Measurements from ENCODE around the gene PHACTR4.
"Not testable (repeated sequence)": the region's sequence is repeated elsewhere in the genome, so short reads cannot be mapped to it uniquely, and the experiment has no call there.

The PHACTR4 gene

DNA sequence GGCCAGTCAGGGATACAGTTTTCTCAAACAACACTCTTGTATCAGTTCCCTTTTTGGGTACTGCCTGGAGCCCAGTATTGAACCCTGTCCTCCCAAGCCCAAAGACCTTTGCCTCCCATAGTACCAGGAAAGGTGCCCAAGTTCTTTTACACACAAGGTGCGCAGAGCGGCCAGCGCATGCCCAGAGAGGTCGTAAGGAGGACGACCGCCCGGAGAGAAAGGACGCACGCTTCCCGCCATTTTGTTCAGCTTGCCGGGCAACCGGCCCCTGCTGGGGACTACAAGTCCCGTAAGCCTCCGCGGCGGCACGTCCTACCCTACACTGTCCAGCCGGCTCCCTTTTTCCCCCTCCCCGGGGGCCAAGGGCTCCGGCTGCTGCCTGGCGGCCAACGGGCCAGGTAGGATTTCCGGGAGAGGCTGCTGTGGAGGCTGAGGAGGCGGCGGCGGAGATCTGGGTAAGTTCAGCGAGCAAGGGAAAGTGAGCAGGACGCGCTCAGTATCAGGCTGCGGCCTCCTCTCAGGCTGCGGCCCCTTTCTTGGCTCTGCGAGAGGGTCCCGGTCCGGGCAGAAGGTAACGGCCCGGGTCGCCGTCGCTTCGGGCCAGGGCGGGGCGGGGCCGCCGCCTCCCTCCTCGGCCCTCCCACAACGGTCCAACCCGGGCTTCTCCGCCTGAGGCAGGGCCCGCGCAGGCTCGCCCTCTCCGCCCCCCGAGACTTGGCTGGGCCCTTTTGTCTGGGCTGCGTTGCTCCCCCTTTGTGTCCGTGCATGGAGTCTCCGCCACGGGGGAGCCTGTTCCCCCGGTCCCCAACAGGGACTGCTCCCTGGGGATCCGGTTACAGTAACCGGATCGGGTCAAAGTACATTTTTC, at the start of gene PHACTR4:
TSS of gene PHACTR4 (plus strand) at position 370 of the 868 bp plus-strand sequence. CDS start 37,708 bp downstream, outside the sequence.
- DNase-seq = peak; percentile 85

DNA sequence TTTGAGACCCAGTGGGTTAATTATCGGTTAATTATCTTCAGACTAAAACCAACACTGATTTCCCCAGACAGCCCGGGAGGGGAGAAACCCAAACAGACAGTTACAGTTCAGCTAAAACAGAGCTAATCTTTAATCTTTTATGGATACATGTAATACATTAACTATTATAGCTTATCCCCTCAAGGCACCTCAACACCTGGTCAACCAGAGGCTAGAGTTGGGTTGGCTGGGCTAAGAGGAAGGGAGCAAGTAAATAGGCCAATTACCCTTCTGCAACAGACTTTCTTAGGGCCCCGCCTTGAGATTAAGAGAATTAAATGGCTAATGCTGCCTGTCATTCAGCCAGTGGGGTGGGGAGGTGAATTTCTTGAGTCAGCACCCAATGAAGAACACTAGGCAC, 47.3 kb upstream of the PHACTR4 start:
- peak; percentile 44 for DNase-seq

DNA sequence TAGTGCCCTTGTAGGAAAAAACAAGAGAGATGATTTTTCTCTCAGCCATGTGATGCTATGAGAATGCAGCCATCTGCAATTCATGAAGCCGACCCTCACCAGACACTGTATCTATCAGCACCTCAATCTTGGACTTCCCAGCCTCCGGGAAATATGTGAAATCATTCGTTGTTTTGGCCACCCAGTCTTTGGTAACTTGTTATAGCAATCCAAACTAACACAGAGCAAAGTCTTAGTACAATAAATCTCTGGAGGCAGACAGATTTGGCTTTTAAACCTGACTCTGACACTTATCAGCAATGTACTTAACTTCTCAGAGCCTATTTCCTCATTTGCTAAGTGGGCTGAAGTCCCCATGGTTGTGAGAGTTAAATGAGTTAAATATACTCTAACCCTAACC, 45.8 kb upstream of the PHACTR4 start:
- DNase-seq = no peak

DNA sequence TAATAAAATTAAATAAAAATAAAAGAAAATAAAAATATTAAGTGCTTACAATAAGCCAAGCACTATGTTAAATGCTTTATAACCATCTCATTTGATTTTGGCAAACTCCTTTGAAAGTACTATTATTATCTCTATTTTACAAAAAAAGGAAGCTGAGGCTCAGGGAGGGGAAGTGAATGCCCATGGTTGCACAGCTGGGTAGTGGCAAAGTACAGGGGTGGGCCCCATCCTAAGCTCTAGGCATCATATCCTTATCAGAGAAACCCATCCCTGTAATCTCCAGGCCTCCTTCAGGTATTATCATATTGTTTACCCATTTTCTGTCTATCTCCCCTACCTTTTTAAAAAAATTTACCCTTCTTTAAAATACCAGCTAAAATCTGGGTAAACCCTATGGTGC, 43.0 kb upstream of the PHACTR4 start:
- no peak for DNase-seq

DNA sequence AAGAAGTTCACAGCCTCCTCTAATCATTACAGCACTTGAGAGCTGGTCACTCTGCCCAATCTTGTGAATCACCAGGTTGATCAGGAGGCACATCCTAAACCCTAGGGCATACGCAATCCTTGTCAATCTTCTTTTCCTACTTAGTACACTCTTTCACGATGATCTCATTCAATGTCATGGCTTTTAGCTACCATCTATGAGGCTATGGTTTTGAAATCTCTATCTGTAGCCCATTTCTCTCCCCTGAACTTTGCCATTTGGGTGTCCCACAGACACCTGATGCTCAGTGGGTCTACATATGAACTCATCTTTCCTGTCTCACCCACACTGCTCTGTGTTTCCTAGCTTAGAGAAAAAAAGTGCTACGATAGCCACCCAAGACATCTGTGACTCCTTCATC, 42.6 kb upstream of the PHACTR4 start:
- DNase-seq = no peak

DNA sequence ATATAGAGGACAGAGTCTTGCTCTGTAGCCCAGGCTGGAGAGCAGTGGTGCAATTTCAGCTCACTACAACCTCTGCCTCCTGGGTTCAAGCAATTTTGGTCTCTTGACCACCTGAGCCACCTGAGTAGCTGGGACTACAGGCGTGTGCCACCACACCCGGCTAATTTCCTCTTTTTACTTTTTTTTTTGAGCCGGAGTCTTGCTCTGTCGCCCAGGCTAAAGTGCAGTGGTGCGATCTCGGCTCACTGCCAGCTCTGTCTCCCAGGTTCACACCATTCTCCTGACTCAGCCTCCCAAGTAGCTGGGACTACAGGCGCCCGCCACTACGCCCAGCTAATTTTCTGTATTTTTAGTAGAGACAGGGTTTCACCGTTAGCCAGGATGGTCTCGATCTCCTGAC, 42.1 kb upstream of the PHACTR4 start:
- DNase-seq = not testable (repeated sequence)

DNA sequence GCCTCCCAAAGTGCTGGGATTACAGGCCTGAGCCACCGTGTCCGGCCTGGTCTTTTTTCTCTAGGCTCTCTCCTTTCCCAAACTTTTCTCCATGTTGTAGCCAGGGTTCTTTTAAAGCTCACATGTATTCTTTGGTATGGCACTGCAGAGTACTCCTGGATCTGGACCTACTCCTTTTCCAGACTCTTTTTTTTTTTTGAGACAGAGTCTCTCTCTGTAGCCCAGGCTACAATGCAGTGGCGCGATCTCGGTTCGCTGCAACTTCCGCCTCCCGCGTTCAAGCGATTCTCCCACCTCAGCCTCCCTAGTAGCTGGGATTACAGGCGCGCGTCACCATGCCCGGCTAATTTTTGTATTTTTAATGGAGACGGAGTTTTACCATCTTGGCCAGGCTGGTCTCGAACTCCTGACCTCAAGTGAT, 41.3 kb upstream of the PHACTR4 start:
- DNase-seq = no peak

DNA sequence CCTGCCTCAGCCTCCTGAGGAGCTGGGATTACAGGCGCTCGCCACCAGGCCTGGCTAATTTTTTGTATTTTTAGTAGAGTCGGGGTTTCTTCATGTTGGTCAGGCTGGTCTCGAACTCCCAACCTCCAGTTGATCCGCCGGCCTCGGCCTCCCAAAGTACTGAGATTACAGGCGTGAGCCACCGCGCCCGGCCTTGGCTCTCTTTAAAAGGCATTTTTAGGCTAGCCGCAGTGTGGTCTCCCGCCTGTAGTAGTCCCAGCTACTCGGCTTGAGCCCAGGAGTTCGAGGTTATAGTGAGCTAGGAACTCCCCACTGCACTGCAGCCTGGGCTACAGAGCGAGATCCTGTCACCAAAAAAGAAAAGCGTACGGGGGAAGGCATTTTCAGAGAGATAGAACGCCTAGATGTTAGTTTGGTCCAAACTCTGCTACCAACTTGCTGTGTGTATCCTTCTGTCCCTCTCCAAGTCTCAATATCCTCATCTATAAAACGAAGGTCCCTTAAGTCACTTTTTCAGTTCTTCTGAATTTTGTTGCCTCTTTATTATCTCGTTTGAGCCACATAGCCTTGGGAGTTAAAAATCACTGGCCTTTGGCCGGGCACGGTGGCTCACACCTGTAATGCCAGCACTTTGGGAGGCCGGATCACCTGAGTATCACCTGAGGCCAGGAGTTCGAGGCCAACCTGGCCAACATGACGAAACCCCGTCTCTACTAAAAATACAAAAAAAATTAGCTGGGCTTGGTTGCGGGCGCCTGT, 40.0 kb upstream of the PHACTR4 start:
- no peak for DNase-seq

DNA sequence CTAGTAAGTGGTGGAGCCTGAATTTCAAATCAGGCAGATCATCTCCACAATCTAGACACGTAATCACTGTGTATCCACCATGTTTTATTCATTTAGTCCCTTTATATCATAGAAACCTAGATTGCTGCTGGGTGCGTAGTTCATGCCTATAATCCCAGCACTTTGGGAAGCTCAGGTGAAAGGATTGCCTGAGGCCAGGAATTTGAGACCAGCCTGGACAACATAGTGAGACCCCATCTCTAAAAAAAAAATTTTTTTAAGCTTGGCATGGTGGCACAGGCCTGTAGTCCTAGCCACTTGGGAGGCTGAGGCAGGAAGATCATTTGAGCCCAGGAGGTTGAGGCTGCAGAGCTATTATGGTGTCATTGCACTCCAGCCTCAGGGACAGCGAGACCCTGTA, 30.6 kb upstream of the PHACTR4 start:
- no peak for DNase-seq

DNA sequence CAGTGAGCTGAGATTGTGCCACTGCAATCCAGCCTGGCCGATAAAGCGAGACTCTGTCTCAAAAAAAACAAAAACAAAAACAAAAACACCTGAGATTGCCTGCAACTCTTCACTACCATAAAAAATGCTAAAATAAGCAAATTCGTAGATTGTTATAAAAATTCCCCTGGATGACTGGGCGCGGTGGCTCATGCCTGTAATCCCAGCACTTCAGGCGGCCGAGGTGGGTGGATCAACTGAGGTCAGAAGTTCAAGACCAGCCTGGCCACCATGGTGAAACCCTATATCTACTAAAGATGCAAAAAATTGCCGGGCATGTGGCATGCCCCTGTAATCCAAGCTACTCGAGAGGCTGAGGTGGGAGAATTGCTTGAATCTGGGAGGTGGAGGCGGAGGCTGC, 30.0 kb upstream of the PHACTR4 start:
- DNase-seq = no peak

DNA sequence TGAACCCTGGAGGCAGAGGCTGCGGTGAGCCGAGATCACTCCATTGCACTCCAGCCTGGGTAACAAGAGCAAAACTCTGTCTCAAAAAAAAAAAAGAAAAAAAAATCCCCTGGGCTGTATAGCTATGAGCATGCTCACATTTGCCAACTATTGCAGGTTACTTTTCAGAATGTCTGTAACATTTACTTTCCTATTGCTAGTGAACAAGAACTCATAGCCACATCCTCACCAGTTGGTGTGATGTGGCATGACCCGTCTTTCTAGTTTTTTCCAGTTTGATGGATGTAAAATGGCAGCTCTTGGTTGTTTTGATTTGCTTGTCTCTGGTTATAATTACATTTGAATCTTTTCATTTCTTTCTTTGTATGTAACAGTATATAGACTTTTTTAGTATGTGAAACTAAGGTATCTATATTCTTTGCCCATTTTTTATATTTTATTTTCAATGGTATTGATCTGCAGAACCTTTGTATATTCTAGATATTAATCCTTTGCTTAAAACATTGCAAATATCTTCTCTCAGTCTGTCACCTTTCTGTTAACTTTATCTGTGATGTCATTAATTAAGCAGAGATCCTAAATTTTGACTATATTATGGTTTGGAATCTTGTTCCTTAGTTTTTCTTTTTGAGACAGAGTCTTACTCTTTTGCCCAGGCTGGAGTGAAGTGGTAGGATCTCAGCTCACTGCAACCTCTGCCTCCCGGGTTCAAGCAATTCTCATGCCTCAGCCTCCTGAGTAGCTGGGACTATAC, 29.1 kb upstream of the PHACTR4 start:
- no peak for DNase-seq

DNA sequence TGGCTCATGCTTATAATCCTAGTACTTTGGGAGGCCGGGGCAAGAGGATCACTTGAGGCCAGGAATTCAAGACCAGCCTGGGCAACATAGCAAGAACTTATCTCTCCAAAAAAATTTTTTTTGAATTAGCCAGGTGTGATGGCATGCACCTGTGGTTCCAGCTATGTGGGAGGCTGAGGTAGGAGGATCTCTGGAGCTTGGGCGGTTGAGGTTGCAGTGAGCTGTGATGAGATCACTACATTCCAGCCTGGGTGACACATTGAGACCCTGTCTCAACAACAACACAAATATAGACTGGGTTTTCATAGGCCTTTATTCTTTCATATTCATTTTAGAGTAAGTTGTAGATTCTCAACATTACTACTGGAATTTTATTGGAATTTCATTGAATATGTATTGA, 27.9 kb upstream of the PHACTR4 start:
- DNase-seq = no peak

DNA sequence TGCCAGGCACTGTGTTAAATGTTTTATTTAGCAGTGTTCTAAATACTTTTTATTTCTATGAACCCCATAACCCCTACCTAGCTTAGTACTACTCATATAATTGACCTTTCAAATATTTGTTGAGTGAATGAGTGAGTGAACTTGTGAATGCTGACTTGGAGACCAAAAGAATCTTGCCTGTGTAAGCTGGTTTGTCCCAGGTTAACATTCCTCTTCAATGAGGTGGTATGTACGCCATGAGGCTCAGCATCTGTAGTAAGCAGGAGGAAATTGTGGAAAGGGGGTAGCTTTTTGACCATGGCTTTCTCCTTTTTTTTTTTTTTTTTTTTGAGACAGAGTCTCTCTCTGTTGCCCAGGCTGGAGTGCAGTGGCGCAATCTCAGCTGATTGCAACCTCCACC, 26.1 kb upstream of the PHACTR4 start:
- no peak for DNase-seq

DNA sequence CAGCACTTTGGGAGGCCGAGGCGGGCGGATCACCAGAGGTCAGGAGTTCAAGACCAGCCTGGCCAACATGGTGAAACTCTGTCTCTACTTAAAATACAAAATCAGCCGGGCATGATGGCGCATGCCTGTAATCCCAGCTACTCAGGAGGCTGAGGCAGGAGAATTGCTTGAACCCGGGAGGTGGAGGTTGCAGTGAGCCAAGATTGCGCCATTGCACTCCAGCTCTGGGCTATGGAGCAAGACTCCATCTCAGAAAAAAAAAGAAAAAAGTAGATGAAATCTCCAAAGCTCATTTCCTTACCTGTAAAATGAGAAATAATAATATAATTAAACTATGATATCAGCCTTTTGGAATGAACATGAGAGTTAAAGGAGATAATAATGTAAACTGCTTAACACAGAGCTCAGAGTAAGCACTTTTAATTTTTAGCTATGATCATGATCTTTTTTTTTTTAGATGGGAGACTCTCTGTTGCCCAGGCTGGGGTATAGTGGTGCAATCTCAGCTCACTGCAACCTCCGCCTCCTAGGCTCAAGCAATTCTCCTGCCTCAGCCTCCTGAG, 16.2 kb upstream of the PHACTR4 start:
- not testable (repeated sequence) for DNase-seq

DNA sequence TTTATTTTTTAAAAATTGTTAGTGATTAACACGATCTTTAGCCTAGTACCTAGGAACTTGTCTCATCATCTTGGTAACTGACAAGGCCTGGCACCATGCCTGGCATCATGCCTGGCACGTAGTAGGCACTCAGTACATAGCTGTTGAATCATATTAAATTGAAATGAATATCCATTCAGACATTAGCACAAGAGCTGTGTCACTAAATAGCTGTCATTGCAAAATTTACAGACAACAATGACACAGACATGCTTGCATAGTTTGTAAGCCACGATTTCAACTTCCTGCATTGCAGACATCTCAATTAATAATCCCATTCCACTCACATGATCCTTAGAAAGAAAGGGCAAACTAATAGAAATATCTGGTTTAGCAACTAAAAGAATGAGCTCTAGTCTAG, 15.4 kb upstream of the PHACTR4 start:
- no peak for DNase-seq

DNA sequence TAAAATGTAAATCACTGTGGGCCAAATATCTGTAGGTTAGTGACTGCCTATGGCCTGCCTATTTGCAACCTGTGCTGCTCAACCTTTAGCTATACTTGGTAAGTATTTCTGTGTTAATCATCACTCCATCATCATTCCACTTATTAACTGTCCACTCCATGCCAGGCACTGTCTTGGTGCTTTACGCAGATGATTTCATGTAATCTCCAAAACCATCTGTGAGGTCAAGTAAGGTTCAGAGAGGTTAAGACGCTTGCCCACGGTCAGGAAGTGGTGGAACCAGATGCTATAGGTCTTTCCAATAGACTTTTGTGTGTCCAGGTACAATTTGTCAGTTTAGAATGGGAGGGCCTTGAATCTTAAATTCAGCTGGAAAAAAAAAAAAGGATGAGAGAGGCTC, 10.8 kb upstream of the PHACTR4 start:
- no peak for DNase-seq

DNA sequence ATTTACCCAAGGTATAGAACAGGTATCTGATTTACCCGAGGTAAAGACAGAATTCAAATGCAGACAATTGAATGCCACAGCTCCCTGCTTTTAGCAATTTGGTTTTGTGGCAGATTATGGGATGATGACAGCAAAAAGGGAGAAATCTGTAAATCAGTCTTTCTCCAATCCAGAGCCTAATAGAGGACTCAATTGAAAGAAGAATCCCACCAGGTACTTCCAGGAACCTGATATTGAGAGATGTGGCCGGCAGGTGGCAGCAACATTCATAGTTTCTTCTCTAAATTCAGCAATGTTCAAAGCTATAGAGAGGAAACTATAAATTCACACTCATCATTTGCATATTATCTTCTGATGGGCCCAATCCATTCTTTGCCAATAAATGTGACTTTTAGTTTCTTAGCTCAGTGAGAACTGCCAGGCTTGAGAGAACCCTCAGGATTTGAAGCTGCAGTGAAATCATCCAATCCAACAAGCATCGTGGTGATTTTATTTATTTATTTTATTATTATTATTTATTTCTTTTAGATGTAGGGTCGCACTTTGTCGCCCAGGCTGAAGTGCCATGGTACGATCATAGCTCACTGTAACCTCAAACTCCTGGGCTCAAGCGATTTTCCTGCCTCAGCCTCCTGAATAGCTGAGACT, 9.8 kb upstream of the PHACTR4 start:
- DNase-seq = no peak

DNA sequence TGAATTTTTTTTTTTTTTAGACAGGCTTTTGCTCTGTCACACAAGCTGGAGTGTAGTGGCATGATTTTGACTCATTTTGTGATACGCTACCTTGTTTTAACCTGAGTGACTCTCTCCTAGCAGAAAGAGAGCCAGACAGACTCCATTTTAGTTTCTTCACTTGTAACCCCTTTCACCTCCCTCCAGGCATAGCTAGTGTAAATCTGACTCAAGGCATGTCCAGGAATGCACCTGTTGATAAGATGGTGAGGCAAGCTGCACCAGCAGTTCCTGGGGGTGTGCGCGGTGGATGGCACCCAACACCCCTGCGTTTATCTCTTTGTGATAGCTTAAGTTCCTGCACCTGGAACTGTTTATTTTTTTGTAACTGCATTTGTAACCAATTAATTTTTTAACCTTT, 4.7 kb upstream of the PHACTR4 start:
- no peak for DNase-seq

DNA sequence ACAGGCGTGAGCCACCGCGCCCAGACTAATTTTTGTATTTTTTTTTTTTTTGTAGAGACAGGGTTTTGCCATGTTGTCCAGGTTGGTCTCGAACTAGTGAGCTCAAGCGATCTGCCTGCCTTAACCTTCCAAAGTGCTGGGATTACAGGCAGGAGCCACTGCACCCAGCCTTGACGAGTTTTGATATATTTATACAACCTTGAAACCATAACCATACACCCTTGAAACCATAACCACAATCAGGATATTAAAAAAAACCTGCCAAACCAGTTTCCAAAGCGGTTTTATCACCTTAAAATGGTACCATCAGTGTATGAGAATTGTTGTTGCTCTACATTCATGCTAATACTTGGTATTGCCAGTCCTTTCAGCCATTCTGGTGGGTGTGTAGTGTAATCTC, 3.7 kb upstream of the PHACTR4 start:
- DNase-seq = no peak

DNA sequence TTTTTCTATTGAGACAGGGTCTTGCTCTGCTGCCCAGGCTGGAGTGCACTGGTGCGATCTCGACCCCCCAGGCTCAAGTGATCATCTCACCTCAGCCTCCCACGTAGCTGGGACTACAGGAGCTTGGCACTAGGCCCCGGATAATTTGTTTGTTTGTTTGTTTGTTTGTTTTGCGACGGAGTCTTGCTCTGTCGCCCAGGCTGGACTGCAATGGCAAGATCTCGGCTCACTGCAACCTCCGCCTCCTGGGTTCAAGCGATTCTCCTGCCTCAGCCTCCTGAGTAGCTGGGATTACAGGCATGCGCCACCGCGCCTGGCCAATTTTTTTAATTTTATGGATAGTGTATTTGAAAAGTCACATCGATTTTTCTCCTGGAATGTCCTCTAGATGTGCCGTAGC, 932 bp upstream of the PHACTR4 start:
- not testable (repeated sequence) for DNase-seq

DNA sequence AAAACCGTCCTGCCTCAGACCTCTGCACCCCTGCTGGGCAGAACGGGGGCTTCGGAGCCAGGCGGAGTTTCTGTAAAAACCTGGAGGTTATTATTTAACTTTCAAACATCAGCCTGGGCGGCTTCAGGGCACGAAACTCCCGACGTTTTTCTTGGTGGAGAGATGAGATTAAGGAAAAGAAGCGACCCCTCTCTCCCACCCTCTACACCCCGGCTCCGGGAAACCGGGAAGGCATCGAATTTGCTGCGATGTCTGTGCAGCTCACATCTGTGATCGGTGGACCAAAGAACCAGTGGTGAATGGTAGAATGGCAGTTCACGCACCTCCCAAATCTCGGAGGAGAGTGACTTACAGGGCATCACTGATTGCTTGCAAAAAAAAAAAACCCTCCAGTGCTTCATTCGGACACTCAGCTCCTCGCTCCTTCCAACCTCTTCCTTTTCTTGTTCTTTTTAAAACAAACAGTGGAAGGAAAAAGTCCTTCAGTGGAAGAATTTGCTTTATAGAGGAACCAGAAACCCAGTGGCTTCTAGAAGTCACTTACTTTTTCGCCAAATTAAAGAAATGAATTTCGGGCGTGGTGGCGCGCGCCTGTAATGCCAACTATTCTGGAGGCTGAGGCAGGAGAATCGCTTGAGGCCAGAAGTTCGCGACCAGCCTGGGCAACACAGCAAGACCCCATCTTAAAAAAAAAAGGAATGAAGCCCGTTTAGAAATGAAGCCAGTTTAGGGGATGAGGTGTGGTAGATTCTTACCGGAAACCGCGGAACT, 884 bp downstream of the PHACTR4 start:
- no peak for DNase-seq

DNA sequence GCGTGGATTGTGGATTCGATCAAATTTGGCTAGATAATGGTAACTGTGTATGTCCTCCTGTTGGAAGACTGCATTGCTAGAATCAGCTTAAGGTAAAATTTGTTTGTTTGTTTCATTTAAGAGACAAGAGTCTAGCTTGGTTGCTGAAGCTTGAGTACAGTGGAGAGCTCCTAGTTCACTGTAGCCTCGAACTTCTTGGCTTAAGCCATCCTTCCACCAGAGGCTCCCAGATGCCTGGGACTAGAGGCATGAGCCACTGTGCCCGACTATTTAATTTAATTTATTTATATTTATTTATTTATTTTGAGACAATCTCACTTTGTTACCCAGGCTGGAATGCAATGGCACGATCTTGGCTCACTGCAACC, 1.5 kb downstream of the PHACTR4 start:
- no peak for DNase-seq

Data from NCI-H1417 treated with DMSO at 0.1 percent for 48 hours (cell line).